HCT116 (cell line): ENCODE data around the gene GPC1. TPM values are rescaled to one million over a fixed set of nuclear protein-coding genes. Genes with fewer than 3 reads are reported as not detected.

Experiments used
- ATAC-seq: fragments of 200-7000 bp; cut with Tn5 transposase; 2 replicates; pipeline ENCODE4 v1.9.1; 2020; ENCODE audit warnings: mild to moderate bottlenecking, moderate library complexity
- BruUV-seq: library from RNA; stranded (reverse); fragments of 400-500 nt; replicated peaks from 2 replicates; lab custom pipeline; 2021; lab: Mats Ljungman, UMichigan
- CTCF ChIA-PET: fragments of 300-600 bp; sonication (Branson Sonifier 250); formaldehyde crosslinking; loops from one replicate; lab custom pipeline; 2021; ENCODE audit warnings: antibody characterized with exemption; lab: Charles Lee
- POLR2A ChIA-PET: fragments of 300-600, 350-600 bp; sonication (Branson Sonifier 250); formaldehyde crosslinking; loops from one replicate; lab custom pipeline; 2021; ENCODE audit warnings: antibody characterized with exemption; lab: Charles Lee
- RAD21 ChIA-PET, 2 experiments: fragments of 300-600 bp; sonication (Branson Sonifier 250); formaldehyde crosslinking; loops; one replicate each; lab custom pipeline; 2023; ENCODE audit warnings: low total read pairs in 2 of 2; ENCODE audit not compliant: uncharacterized antibody in 2 of 2, unreplicated experiment in 2 of 2, low non-redundant PET in 1 of 2; lab: Charles Lee
- DNase-seq: peaks from one replicate; pipeline ENCODE4 v3.0.0-alpha.2; 2010; ENCODE audit warnings: low read depth, low spot score
- H2AFZ ChIP-seq: fragments of 200-600 bp; shearing (Covaris generic), sonication (generic); 2 replicates; pipeline ENCODE4 v1.6.1; 2017; ENCODE audit warnings: low read depth, mixed run types, mixed read lengths, antibody characterized with exemption, low read length; ENCODE audit not compliant: poor library complexity, severe bottlenecking
- H3K27ac ChIP-seq: 2 replicates; pipeline ENCODE4 v1.5.1; 2012; ENCODE audit warnings: low read depth, low read length
- H3K27me3 ChIP-seq: fragments of 200-600 bp; sonication (generic); 2 replicates; pipeline ENCODE4 v1.6.1; 2016; ENCODE audit warnings: mixed run types, low read length, mixed read lengths; ENCODE audit not compliant: insufficient read depth
- H3K36me3 ChIP-seq, 2 experiments: fragments of 200-500 bp in 1 of 2; fragments of 200-600 bp in 1 of 2; sonication (Bioruptor generic) in 1 of 2; sonication (generic) in 1 of 2; 2 replicates each; pipeline versions ENCODE4 v1.5.1 to v1.6.1; 2014 to 2016; ENCODE audit warnings: low read length in 2 of 2, inconsistent platforms in 1 of 2, mixed read lengths in 1 of 2, mixed run types in 1 of 2; ENCODE audit not compliant: insufficient read depth in 2 of 2, control insufficient read depth in 1 of 2
- H3K4me1 ChIP-seq, 2 experiments: fragments of 200-600 bp in 1 of 2; sonication (generic) in 1 of 2; 2 replicates each; pipeline versions ENCODE4 v1.5.1 to v1.6.1; 2012 to 2017; ENCODE audit warnings: low read length in 2 of 2, inconsistent platforms in 1 of 2, mild to moderate bottlenecking in 1 of 2, mixed read lengths in 1 of 2, mixed run types in 1 of 2, moderate library complexity in 1 of 2; ENCODE audit not compliant: insufficient read depth in 2 of 2, control insufficient read depth in 1 of 2
- H3K4me2 ChIP-seq: fragments of 200-600 bp; sonication (generic); 2 replicates; pipeline ENCODE4 v1.6.1; 2017; ENCODE audit warnings: mixed run types, low read length, mixed read lengths
- H3K4me3 ChIP-seq, 2 experiments: fragments of 200-600 bp in 1 of 2; sonication (generic) in 1 of 2; replicated peaks in 1 of 2; 2 replicates each; pipeline ENCODE4 v1.5.1; 2011 to 2016; ENCODE audit warnings: low read length in 2 of 2, control low read depth in 1 of 2, low read depth in 1 of 2, mild to moderate bottlenecking in 1 of 2, mixed read lengths in 1 of 2, mixed run types in 1 of 2
- H3K79me2 ChIP-seq: fragments of 200-600 bp; sonication (generic); 2 replicates; pipeline ENCODE4 v1.6.1; 2017; ENCODE audit warnings: mild to moderate bottlenecking, mixed run types, low read length, moderate library complexity, mixed read lengths; ENCODE audit not compliant: insufficient read depth
- H3K9ac ChIP-seq: fragments of 200-600 bp; sonication (generic); 2 replicates; pipeline ENCODE4 v1.6.1; 2016; ENCODE audit warnings: low read length, mixed read lengths
- H3K9me2 ChIP-seq: fragments of 200-600 bp; sonication (generic), shearing (Covaris generic); 2 replicates; pipeline ENCODE4 v1.6.1; 2017; ENCODE audit warnings: mixed run types, mild to moderate bottlenecking, moderate library complexity; ENCODE audit not compliant: insufficient read depth
- H3K9me3 ChIP-seq, 2 experiments: fragments of 200-500 bp in 1 of 2; fragments of 200-600 bp in 1 of 2; sonication (Bioruptor generic) in 1 of 2; sonication (generic) in 1 of 2; 2 replicates each; pipeline ENCODE4 v1.6.1; 2014 to 2017; ENCODE audit warnings: low read length in 2 of 2, mixed read lengths in 2 of 2, inconsistent platforms in 1 of 2, low read depth in 1 of 2, mild to moderate bottlenecking in 1 of 2, mixed run types in 1 of 2, moderate library complexity in 1 of 2; ENCODE audit not compliant: control insufficient read depth in 1 of 2, insufficient read depth in 1 of 2
- H4K20me1 ChIP-seq: fragments of 200-600 bp; sonication (generic), shearing (Covaris generic); 2 replicates; pipeline ENCODE4 v1.6.1; 2017; ENCODE audit warnings: mixed run types, mild to moderate bottlenecking, moderate library complexity; ENCODE audit not compliant: insufficient read depth
- ATF3 ChIP-seq: IDR thresholded peaks from 2 replicates; pipeline ENCODE4 v1.6.1; 2012
- CBX3 ChIP-seq: IDR thresholded peaks from 2 replicates; pipeline ENCODE4 v1.6.1; 2012; ENCODE audit warnings: low read depth
- CTCF ChIP-seq, 3 experiments: fragments of 200-600 bp in 1 of 3; sonication (generic) in 1 of 3; IDR thresholded peaks in 2 of 3; conservative IDR thresholded peaks in 1 of 3; 2 replicates each; pipeline ENCODE4 v1.5.1; 2012 to 2017; ENCODE audit warnings: low read depth in 2 of 3, low read length in 2 of 3, antibody characterized with exemption in 1 of 3, borderline replicate concordance in 1 of 3, control low read depth in 1 of 3, mild to moderate bottlenecking in 1 of 3, mixed read lengths in 1 of 3, mixed run types in 1 of 3, moderate library complexity in 1 of 3; ENCODE audit not compliant: insufficient read depth in 1 of 3
- EZH2 ChIP-seq: fragments of 200-600 bp; sonication (generic); IDR thresholded peaks from 2 replicates; pipeline ENCODE4 v1.6.1; 2017; ENCODE audit warnings: antibody characterized with exemption, mixed run types
- EZH2phosphoT487 ChIP-seq: fragments of 200-600 bp; IDR thresholded peaks from 2 replicates; pipeline ENCODE4 v1.6.1; 2018; ENCODE audit warnings: antibody characterized with exemption, borderline replicate concordance
- FOSL1 ChIP-seq: IDR thresholded peaks from 2 replicates; pipeline ENCODE4 v1.6.1; 2012; ENCODE audit warnings: low read depth
- JUND ChIP-seq: IDR thresholded peaks from 2 replicates; pipeline ENCODE4 v1.6.1; 2012
- POLR2AphosphoS5 ChIP-seq: IDR thresholded peaks from 2 replicates; pipeline ENCODE4 v1.6.1; 2011; ENCODE audit warnings: mild to moderate bottlenecking, low read depth, low read length, moderate library complexity
- RAD21 ChIP-seq: IDR thresholded peaks from 2 replicates; pipeline ENCODE4 v1.6.1; 2012; ENCODE audit warnings: low read depth, mild to moderate bottlenecking
- SIN3A ChIP-seq: IDR thresholded peaks from 2 replicates; pipeline ENCODE4 v1.6.1; 2012; ENCODE audit warnings: low read depth
- TCF7L2 ChIP-seq: IDR thresholded peaks from 2 replicates; pipeline ENCODE4 v1.7.0; 2011; ENCODE audit warnings: borderline replicate concordance, inconsistent platforms; ENCODE audit not compliant: insufficient read depth, insufficient read length; ENCODE audit errors: extremely low read depth
- YY1 ChIP-seq: IDR thresholded peaks from 2 replicates; pipeline ENCODE4 v1.6.1; 2011; ENCODE audit warnings: low read length, low read depth, moderate library complexity, mild to moderate bottlenecking; ENCODE audit not compliant: insufficient replicate concordance; ENCODE audit errors: extremely low read depth
- intact Hi-C: fragments of 100-400 bp; cut with micrococcal nuclease; formaldehyde crosslinking; loops from 2 replicates; pipeline ENCODE4 v1.10.0; 2022
- total RNA-seq: library from RNA; stranded (reverse); gene quantifications from one replicate; pipeline ENCODE4 v1.2.1, GENCODE V29; 2021; ENCODE audit not compliant: unreplicated experiment
- TF ChIP-seq, protein P1 (sequence below): IDR thresholded peaks from 2 replicates; pipeline ENCODE4 v1.6.1; 2012; ENCODE audit warnings: low read depth

The GPC1 gene
- total RNA-seq, 1 experiment from 2014 or later: 79.1 TPM

DNA sequence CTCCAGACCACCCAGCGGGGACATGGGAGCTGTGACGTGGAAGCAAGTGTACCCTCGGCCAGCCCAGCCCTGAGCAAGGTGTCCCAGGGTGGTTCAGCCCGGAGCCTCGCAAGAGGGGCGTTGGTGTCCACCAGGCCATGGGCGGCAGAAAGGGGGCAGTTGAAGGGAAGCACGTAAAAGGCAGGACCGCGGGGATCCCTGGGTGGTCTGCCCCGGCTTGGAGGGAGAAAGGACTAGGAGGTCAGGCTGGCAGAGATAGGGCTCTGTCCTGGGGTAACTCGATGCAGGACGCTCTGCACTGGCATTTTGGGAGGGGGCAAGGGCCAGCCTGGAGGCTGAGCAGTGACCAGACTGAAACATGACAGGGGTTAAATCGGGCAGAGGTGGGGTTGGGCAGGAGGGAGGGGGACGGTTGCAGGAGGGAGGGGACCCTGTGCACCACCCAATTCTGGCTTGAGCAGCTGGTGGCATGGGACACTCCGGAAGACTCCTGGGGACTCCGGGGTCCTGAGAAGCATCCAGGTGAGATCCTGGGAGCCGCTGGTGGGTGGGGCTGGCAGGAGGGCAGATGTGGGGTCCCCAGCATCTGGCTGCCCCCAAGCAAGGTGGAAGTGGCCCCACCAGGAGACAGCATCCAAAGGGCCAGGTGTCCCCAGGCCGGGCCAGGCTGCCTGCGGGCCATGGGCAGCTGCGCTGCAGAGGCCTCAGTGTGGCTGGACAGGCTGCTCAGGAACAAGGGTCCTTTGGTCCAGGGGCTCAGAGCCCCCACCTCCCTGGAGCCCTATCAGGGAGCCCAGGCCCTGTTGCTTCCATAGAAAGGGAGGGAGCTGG is 46.8 kb upstream of the GPC1 start:
- ATAC-seq (no peak), DNase-seq (no peak)
- CTCF ChIA-PET: no interaction called here
- Histone ChIP-seq H3K9ac (peak overlapping the region; percentile 55; the same call in 1 of the 2 replicates), H3K79me2 (no peaks in the 10 kb centered on the region), H3K4me2 (no peak overlapping the region), H3K4me3 (no peak overlapping the region), H3K27ac (no peak overlapping the region), H3K9me2 (no peaks in the 10 kb centered on the region), H4K20me1 (no peaks in the 10 kb centered on the region), H3K27me3 (no peaks in the 10 kb centered on the region), H3K4me1 (peaks cover 21 to 39% of the 10 kb centered on the region in 2 experiments), H3K36me3 (no peaks in the 10 kb centered on the region), H3K9me3 (no peaks in the 10 kb centered on the region), H2AFZ (no peak overlapping the region)
- intact Hi-C loops: no loop called here
- POLR2A ChIA-PET: interaction anchor here (0.6 to 1.0 kb wide), 2 partner anchors 17 to 82 kb away, joined by 3 read pairs; no protein-coding TSS in a partner anchor
- TF ChIP-seq EZH2: no peak
- no peak for TF ChIP-seq YY1
- TF ChIP-seq JUND: no peak
- no peak for TF ChIP-seq EZH2phosphoT487
- TF ChIP-seq SIN3A: no peak
- no peak for TF ChIP-seq CBX3
- TF ChIP-seq FOSL1: no peak
- BruUV-seq: no TSS peak
- RAD21 ChIA-PET: no interaction called here

DNA sequence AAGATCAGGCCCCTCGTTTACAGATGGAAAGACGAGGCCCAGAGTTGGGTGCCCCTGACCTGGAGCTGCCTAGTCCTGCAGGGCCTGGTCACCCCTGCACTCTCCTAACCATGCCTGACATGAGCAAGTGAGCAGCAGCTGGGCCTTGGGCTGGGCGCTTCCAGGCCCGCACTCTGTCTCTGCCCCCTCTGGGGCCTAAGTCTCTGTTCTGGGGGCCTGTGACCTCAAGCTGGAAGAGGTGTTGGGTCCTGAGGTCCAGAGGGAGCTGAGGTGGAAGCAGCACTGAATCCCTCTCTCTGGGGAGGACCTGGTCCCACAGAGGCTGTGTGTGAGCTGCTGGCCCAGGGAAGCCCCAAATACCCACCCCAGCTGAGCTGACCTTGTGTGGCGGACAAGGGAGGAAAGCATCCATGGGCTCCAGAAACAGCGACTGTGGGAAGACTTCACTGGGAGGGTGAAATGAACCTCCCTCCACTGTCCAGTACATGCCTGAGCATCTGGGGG is 46.1 kb upstream of the GPC1 start:
- H3K79me2 ChIP-seq: no peaks in the 10 kb centered on the region
- H3K9me3 ChIP-seq: no peaks in the 10 kb centered on the region
- ChIA-PET RAD21 (no interaction called here), POLR2A (no interaction called here)
- ATAC-seq: no peak
- H3K36me3 ChIP-seq: no peaks in the 10 kb centered on the region
- H3K9me2 ChIP-seq: no peaks in the 10 kb centered on the region
- TF ChIP-seq POLR2AphosphoS5 (no peak), SIN3A (no peak), JUND (no peak), FOSL1 (no peak), CTCF (IDR thresholded peaks at IDR 0.05 in 2 of 3, conservative IDR thresholded peaks at IDR 0.05 in 1 of 3; ENCODE audit: borderline replicate concordance in 1 of 3, insufficient read depth in 1 of 3, low read depth in 2 of 3, low read length in 2 of 3) (no peak), CBX3 (no peak), ATF3 (no peak), TCF7L2 (no peak), RAD21 (no peak)
- TF ChIP-seq, protein P1, sequence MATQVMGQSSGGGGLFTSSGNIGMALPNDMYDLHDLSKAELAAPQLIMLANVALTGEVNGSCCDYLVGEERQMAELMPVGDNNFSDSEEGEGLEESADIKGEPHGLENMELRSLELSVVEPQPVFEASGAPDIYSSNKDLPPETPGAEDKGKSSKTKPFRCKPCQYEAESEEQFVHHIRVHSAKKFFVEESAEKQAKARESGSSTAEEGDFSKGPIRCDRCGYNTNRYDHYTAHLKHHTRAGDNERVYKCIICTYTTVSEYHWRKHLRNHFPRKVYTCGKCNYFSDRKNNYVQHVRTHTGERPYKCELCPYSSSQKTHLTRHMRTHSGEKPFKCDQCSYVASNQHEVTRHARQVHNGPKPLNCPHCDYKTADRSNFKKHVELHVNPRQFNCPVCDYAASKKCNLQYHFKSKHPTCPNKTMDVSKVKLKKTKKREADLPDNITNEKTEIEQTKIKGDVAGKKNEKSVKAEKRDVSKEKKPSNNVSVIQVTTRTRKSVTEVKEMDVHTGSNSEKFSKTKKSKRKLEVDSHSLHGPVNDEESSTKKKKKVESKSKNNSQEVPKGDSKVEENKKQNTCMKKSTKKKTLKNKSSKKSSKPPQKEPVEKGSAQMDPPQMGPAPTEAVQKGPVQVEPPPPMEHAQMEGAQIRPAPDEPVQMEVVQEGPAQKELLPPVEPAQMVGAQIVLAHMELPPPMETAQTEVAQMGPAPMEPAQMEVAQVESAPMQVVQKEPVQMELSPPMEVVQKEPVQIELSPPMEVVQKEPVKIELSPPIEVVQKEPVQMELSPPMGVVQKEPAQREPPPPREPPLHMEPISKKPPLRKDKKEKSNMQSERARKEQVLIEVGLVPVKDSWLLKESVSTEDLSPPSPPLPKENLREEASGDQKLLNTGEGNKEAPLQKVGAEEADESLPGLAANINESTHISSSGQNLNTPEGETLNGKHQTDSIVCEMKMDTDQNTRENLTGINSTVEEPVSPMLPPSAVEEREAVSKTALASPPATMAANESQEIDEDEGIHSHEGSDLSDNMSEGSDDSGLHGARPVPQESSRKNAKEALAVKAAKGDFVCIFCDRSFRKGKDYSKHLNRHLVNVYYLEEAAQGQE: no peak
- TF ChIP-seq, all 23 proteins: peak for 0
- no peak overlapping the region for H3K4me2 ChIP-seq
- no peaks in the 10 kb centered on the region for H4K20me1 ChIP-seq
- CTCF ChIA-PET: no interaction called here
- no peak overlapping the region for H2AFZ ChIP-seq
- H3K4me3 ChIP-seq: no peak overlapping the region
- intact Hi-C loops: no loop called here
- peaks cover 21 to 39% of the 10 kb centered on the region in 2 experiments for H3K4me1 ChIP-seq
- no peak overlapping the region for H3K9ac ChIP-seq
- H3K27ac ChIP-seq: no peak overlapping the region
- DNase-seq: no peak
- BruUV-seq: no TSS peak
- no peaks in the 10 kb centered on the region for H3K27me3 ChIP-seq
